HG02981 (cell line): Measurements from ENCODE around the gene TSPAN15.
A peak's percentile ranks its signal among the peaks of the same experiment; 100 is the strongest.

ENCODE experiments used
- ATAC-seq: cut with Tn5 transposase; IDR thresholded peaks from one replicate; pipeline ENCODE4 v1.9.1; 2021; ENCODE audit warnings: mild to moderate bottlenecking, moderate library complexity; ENCODE audit not compliant: unreplicated experiment

The TSPAN15 gene

GRCh38 chr10:69451209-69451783, at the start of gene TSPAN15:
TSS of gene TSPAN15 (plus strand) at chr10:69451465. CDS start at chr10:69451595, 130 bp downstream.
- ATAC-seq, result peak; percentile 76

- ATAC-seq, result no peak
Observed at GRCh38 chr10:69402386-69402785, 48.9 kb upstream of the TSPAN15 start.

- ATAC-seq, result no peak
Observed at GRCh38 chr10:69403066-69403465, 48.2 kb upstream of the TSPAN15 start.

GRCh38 chr10:69403519-69403918, 47.7 kb upstream of the TSPAN15 start:
- no peak for ATAC-seq

GRCh38 chr10:69404786-69405185, 46.5 kb upstream of the TSPAN15 start:
- no peak for ATAC-seq

- ATAC-seq, result no peak
Observed at GRCh38 chr10:69405221-69405620, 46.0 kb upstream of the TSPAN15 start.

- no peak for ATAC-seq
Observed at GRCh38 chr10:69406302-69406811, 44.9 kb upstream of the TSPAN15 start.

GRCh38 chr10:69406816-69407580, 44.3 kb upstream of the TSPAN15 start:
- ATAC-seq, result no peak

- no peak for ATAC-seq
Observed at GRCh38 chr10:69407621-69408301, 43.5 kb upstream of the TSPAN15 start.

GRCh38 chr10:69408318-69409175, 42.7 kb upstream of the TSPAN15 start:
- peak; percentile 73 for ATAC-seq

GRCh38 chr10:69409176-69409495, 42.1 kb upstream of the TSPAN15 start:
- no peak for ATAC-seq

GRCh38 chr10:69409968-69410367, 41.3 kb upstream of the TSPAN15 start:
- ATAC-seq, result no peak

GRCh38 chr10:69410487-69410886, 40.8 kb upstream of the TSPAN15 start:
- no peak for ATAC-seq

GRCh38 chr10:69411476-69411875, 39.8 kb upstream of the TSPAN15 start:
- no peak for ATAC-seq

- ATAC-seq, result no peak
Observed at GRCh38 chr10:69412232-69412790, 39.0 kb upstream of the TSPAN15 start.

- ATAC-seq, result no peak
Observed at GRCh38 chr10:69413221-69413865, 37.9 kb upstream of the TSPAN15 start.

GRCh38 chr10:69414036-69415018, 36.9 kb upstream of the TSPAN15 start:
- ATAC-seq, result no peak

GRCh38 chr10:69415049-69415448, 36.2 kb upstream of the TSPAN15 start:
- ATAC-seq, result no peak

- ATAC-seq, result no peak
Observed at GRCh38 chr10:69415951-69416350, 35.3 kb upstream of the TSPAN15 start.
